ENCODE data around the gene PRDM13.

GRCh38 chr6:99637629-99638028, 31.0 kb downstream of the PRDM13 start:
- TF ChIP-seq, protein P1, sequence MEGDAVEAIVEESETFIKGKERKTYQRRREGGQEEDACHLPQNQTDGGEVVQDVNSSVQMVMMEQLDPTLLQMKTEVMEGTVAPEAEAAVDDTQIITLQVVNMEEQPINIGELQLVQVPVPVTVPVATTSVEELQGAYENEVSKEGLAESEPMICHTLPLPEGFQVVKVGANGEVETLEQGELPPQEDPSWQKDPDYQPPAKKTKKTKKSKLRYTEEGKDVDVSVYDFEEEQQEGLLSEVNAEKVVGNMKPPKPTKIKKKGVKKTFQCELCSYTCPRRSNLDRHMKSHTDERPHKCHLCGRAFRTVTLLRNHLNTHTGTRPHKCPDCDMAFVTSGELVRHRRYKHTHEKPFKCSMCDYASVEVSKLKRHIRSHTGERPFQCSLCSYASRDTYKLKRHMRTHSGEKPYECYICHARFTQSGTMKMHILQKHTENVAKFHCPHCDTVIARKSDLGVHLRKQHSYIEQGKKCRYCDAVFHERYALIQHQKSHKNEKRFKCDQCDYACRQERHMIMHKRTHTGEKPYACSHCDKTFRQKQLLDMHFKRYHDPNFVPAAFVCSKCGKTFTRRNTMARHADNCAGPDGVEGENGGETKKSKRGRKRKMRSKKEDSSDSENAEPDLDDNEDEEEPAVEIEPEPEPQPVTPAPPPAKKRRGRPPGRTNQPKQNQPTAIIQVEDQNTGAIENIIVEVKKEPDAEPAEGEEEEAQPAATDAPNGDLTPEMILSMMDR (IDR thresholded peaks at IDR 0.05) = no peak
- TF ChIP-seq POLR2AphosphoS5 (IDR thresholded peaks at IDR 0.05) (no peak), POLR2A (IDR thresholded peaks at IDR 0.05) (no peak), EP300 (IDR thresholded peaks at IDR 0.05; ENCODE audit: low read depth) (no peak)

All from transverse colon (tissue), 4 donors.